IPS DF 6.9 (cell line): ENCODE measurements around the gene PLCL1.

ENCODE experiments used
- DNase-seq: peaks from one replicate; pipeline ENCODE4 v3.0.0-alpha.2; 2013; ENCODE audit warnings: low read depth, low spot score
- H3K27ac ChIP-seq: one replicate; pipeline ENCODE4 v1.5.1; 2013; ENCODE audit warnings: low read length, control low read depth
- H3K27me3 ChIP-seq: 2 replicates; pipeline ENCODE4 v1.6.1; 2013; ENCODE audit warnings: mild to moderate bottlenecking, low read length; ENCODE audit not compliant: control insufficient read depth, insufficient read depth
- H3K36me3 ChIP-seq: 2 replicates; pipeline ENCODE4 v1.6.1; 2013; ENCODE audit warnings: low read length; ENCODE audit not compliant: control insufficient read depth, insufficient read depth
- H3K4me1 ChIP-seq: 2 replicates; pipeline ENCODE4 v1.6.1; 2013; ENCODE audit warnings: low read length; ENCODE audit not compliant: control insufficient read depth, insufficient read depth
- H3K4me3 ChIP-seq: 2 replicates; pipeline ENCODE4 v1.5.1; 2013; ENCODE audit warnings: mild to moderate bottlenecking, low read length
- H3K9me3 ChIP-seq: 2 replicates; pipeline ENCODE4 v1.6.1; 2013; ENCODE audit warnings: low read length, inconsistent platforms; ENCODE audit not compliant: control insufficient read depth, insufficient read depth
- WGBS: extraction: QIAGEN DNeasy Blood & Tissue Kit; methylation state at CpG from one replicate; pipeline ENCODE4 v1.1.7; 2013; ENCODE audit warnings: mixed read lengths, missing lambda C conversion rate; ENCODE audit not compliant: insufficient read length, insufficient coverage; 5-methylcytosine and 5-hydroxymethylcytosine counted together

The PLCL1 gene

DNA sequence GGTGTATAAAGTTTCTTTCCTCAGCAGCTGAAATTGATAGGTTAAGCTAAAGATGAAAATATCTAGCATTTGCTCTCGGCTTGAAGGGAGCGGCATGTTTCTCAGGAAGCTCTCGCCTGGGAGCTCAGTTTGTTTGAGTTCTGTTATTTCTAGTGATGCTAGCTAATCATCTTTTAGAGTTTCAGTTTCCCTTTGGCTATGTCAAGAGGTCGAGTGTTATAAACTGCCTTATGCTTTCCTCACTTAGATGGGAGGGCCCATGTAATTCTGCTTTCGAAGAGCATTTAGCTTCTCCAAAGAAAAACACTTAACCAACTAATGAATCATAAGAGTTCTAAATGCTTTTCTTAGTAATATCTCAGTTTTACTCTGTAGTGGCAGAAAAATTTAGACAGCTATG lies 33.6 kb downstream of the PLCL1 start:
- no CpG with 5 or more reads among the region's 5 CpGs for WGBS
- no peak overlapping the region for H3K4me3 ChIP-seq
- no peaks in the 10 kb centered on the region for H3K9me3 ChIP-seq
- H3K4me1 ChIP-seq: no peaks in the 10 kb centered on the region
- no peaks in the 10 kb centered on the region for H3K27me3 ChIP-seq
- no peak for DNase-seq
- H3K36me3 ChIP-seq: no peaks in the 10 kb centered on the region
- no peak overlapping the region for H3K27ac ChIP-seq

DNA sequence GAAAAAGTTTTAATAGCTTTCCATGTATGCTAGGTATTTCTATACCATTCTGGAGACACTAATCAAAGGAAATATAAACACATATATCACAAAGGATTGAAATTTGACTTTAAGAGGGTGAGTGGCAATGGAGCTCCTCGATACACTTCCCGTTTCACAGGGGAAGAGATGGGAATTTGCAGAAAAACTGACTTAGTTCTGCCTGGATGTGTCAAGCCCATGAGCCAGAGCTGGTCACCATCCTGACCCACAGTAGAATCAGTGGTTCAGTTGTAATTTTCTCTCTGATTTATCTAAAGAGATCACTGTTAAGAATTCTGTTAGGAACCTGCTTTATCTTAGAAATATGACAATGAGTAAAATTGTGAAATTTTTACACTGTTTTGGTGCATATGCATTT lies 34.2 kb downstream of the PLCL1 start:
- H3K4me1 ChIP-seq: no peaks in the 10 kb centered on the region
- no peaks in the 10 kb centered on the region for H3K27me3 ChIP-seq
- no peaks in the 10 kb centered on the region for H3K9me3 ChIP-seq
- no CpG with 5 or more reads among the region's 2 CpGs for WGBS
- no peak for DNase-seq
- no peak overlapping the region for H3K27ac ChIP-seq
- no peak overlapping the region for H3K4me3 ChIP-seq
- no peaks in the 10 kb centered on the region for H3K36me3 ChIP-seq

DNA sequence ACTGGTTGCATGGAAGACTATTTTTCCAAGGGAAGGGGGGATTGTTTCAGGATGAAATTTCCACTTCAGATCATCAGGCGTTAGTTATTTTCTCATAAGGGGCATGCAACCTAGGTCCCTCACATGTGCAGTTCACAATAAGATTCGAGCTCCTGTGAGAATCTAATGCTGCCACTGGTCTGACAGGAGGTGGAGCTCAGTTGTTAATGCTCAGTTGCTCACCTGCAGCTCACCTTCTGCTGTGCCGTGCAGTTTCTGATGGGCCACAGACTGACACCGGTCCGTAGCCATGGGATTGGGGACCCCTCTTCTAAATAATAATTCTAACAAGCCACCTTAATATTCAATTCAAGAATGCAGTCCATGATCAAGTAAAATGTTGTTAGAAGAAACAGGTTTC lies 34.9 kb downstream of the PLCL1 start:
- Histone ChIP-seq H3K9me3 (no peaks in the 10 kb centered on the region), H3K4me3 (no peak overlapping the region), H3K36me3 (no peaks in the 10 kb centered on the region), H3K27ac (no peak overlapping the region), H3K27me3 (no peaks in the 10 kb centered on the region), H3K4me1 (no peaks in the 10 kb centered on the region)
- WGBS: no CpG with 5 or more reads among the region's 5 CpGs
- no peak for DNase-seq

DNA sequence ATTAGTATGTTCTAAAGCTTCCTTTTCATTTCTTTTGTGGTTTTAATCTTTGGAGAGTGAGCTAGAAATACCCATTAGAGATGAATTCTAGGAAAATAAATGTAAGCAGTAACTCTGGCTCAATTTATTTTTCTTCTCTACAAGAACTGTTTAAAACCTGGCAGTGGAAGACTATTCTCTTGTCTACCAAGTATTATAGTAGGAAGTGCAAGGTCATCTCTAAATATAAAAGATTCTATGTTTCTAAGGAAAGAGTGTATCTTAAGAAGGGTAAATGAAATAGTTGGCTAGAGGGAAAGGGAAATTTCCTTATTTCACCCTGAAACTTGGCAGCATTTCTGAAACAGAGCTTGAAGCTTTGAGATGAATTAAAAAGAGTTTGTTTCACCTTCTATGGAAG lies 35.5 kb downstream of the PLCL1 start:
- Histone ChIP-seq H3K4me3 (no peak overlapping the region), H3K9me3 (no peaks in the 10 kb centered on the region), H3K27ac (no peak overlapping the region), H3K36me3 (no peaks in the 10 kb centered on the region), H3K27me3 (no peaks in the 10 kb centered on the region), H3K4me1 (no peaks in the 10 kb centered on the region)
- no peak for DNase-seq

DNA sequence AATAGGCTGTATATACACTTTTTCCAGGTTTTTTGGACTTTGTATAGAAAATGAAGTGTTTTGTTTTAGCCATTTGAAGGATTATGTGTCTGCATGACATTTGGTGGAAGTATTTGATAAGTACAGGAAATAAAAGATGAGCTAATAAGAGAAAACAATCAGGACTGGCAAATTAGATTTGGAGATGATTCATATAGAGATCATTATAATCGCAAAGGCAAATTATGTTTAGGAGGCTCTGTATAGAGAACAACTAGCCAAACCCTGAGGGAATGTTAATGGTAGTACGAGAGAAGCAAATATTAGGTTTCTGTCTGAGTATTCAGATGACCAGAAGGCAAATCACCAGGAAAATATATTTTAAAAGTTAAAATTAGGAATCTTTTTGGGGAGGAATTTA lies 41.7 kb downstream of the PLCL1 start:
- Histone ChIP-seq H3K27me3 (no peaks in the 10 kb centered on the region; the same call in 1 of the 2 replicates), H3K27ac (no peak overlapping the region), H3K4me1 (no peaks in the 10 kb centered on the region), H3K4me3 (no peak overlapping the region), H3K9me3 (no peaks in the 10 kb centered on the region), H3K36me3 (no peaks in the 10 kb centered on the region)
- no CpG with 5 or more reads among the region's 2 CpGs for WGBS
- DNase-seq: no peak

DNA sequence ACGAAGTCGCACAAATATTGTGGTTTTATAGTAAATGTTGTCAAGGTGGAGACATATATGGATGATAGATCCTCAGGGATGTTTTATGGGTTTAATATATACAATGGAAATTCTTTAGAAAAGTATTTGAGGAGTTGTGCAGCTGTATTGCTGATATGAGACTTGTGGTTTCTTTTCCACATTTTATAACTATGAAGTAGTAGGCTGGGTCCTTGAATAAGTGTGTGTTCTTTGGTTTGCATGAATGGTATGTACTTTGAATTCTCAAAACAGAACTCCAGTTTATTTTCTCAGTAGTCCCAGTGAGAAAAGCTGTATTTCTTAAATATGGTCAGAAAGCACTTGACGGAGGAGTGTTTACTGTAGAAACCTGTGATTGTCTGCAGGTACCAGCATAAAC lies 42.4 kb downstream of the PLCL1 start:
- no peaks in the 10 kb centered on the region for H3K4me1 ChIP-seq
- no peaks in the 10 kb centered on the region for H3K36me3 ChIP-seq
- H3K27ac ChIP-seq: no peak overlapping the region
- no peak overlapping the region for H3K4me3 ChIP-seq
- H3K27me3 ChIP-seq: no peaks in the 10 kb centered on the region; the same call in 1 of the 2 replicates
- 100% methylated on average over 2 of the region's 3 CpGs for WGBS
- H3K9me3 ChIP-seq: no peaks in the 10 kb centered on the region
- no peak for DNase-seq

DNA sequence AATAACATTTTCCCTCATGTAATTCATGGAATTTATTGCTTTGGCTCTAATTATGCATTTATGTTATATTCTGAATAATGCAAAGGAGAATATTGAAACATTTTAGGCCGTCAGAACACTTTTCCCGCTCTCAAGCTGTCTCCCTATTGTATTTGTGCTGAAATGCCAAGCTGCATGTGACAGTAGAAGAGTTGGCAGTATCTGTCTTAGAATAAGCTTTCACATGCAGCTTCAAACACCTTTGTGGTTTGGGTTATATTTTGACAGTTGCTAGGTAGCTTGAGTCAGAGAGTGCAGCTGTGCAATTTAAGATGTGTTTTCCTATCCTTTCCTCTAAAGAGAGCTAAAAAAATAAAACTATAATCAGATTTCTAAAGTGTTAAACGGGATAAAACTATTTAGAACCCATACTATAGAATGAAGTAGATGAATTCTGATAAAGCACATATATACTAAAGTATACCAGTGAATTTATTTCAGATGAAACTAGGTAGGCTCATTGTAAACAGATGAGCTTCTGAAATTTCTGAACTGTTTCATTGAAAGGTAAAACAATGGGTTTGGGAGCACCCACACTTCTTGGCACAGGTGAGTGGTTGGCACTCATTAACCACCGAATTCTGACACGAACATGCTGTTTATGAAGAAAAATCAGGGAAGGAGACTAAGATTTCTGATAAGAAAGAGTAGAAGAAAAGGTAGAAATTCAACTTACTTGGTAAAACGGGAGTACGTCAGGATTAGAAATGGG lies 43.4 kb downstream of the PLCL1 start:
- DNase-seq: no peak
- no peak overlapping the region for H3K4me3 ChIP-seq
- H3K27ac ChIP-seq: no peak overlapping the region
- no peaks in the 10 kb centered on the region for H3K9me3 ChIP-seq
- no peaks in the 10 kb centered on the region; the same call in 1 of the 2 replicates for H3K27me3 ChIP-seq
- WGBS: no CpG with 5 or more reads among the region's 7 CpGs
- no peaks in the 10 kb centered on the region for H3K4me1 ChIP-seq
- no peaks in the 10 kb centered on the region for H3K36me3 ChIP-seq

DNA sequence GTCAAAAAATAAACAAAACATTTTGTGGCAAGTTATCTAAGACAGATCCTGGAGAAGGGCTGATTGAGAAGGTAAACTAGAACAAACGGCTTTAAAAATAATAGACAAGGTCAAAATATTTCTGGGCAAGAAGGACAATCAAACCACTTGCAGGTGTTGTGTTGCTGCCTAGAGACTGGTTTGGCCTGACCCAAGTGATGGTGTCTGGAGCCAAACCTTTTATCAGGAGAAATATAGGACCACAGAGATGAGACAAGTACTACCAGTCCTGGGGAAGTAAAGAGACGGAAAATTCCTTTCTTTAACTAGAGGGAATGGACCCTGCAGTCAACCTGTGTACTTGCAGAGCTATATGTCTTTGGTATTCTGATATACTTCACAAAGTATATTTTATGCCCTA lies 44.2 kb downstream of the PLCL1 start:
- no peak overlapping the region for H3K4me3 ChIP-seq
- no peaks in the 10 kb centered on the region for H3K4me1 ChIP-seq
- no peak for DNase-seq
- no peak overlapping the region for H3K27ac ChIP-seq
- H3K9me3 ChIP-seq: no peaks in the 10 kb centered on the region
- H3K36me3 ChIP-seq: no peaks in the 10 kb centered on the region
- WGBS: no CpG with 5 or more reads among the region's 2 CpGs
- no peaks in the 10 kb centered on the region; the same call in 1 of the 2 replicates for H3K27me3 ChIP-seq

DNA sequence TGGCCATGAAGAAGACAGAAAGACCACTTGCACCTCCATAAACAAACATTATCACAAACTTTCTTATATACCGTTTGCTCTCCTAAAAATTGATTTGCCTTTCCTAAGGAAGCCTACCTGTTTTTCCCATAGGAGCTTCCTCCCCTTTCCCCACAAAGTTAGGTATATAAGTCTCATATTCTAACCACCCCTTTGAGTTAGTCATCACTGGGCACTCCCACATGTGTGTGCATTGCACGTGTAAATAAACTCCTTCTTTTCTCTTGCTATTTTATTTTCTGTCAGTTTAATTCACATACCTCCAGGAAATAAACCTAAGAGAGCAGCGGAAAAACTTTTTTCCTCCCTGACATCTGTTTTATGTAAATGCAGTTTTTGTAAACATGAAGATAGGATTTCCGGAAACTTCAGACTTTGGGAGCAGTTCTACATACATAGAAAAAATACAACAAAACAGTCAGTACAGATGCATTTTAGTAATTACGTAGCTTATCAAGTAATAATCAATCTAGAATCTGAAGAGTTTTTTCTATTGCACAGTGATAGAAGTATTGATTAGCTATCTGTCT lies 46.6 kb downstream of the PLCL1 start:
- DNase-seq: no peak
- H3K27ac ChIP-seq: no peak overlapping the region
- no peaks in the 10 kb centered on the region for H3K4me1 ChIP-seq
- H3K36me3 ChIP-seq: no peaks in the 10 kb centered on the region
- H3K9me3 ChIP-seq: no peaks in the 10 kb centered on the region
- H3K27me3 ChIP-seq: no peaks in the 10 kb centered on the region; the same call in 1 of the 2 replicates
- no CpG with 5 or more reads among the region's 5 CpGs for WGBS
- H3K4me3 ChIP-seq: no peak overlapping the region

DNA sequence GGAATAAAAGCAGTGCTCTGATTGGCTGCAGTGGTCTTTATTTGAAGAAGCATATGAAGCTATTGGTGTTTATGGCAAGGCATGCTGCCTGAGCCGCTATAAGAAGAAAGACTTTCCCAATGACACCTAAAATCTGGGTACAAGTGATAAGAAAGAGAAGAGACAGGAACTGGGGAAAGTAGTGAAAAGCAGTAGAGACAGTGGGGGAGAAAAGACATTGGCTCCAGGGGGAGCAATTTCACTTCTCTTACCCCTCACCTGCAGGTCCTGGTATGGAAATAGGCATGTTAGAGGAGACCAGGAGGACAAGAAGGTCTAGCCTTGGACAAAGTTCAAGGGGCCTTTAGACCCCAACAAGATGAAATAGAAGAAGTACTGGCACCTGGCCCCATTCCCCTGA lies 47.1 kb downstream of the PLCL1 start:
- no peak for DNase-seq
- H3K4me3 ChIP-seq: no peak overlapping the region
- H3K36me3 ChIP-seq: no peaks in the 10 kb centered on the region
- no peaks in the 10 kb centered on the region for H3K9me3 ChIP-seq
- WGBS: no CpG with 5 or more reads among the region's 1 CpG
- H3K4me1 ChIP-seq: no peaks in the 10 kb centered on the region
- no peak overlapping the region for H3K27ac ChIP-seq
- H3K27me3 ChIP-seq: no peaks in the 10 kb centered on the region; the same call in 1 of the 2 replicates

DNA sequence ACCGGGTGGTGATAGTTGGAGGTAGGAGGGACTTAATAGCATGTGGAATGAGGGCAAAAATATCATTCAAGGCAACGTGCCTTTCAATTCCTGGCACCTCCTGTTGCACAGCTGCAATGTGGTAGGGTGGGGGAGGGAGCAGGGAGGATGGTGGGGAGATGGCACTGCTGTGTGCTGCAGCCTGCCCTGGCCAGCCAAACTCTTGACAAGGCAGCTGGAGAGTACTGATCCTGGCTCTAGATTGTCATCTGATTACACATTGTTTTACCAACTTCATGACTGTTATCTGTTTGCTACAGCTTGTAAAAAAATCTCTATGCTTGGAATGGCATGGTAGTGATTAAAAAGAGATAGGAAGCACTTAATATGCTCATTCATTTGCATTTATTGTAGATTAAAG lies 47.7 kb downstream of the PLCL1 start:
- H3K36me3 ChIP-seq: no peaks in the 10 kb centered on the region
- WGBS: no CpG with 5 or more reads among the region's 2 CpGs
- H3K27me3 ChIP-seq: no peaks in the 10 kb centered on the region; the same call in 1 of the 2 replicates
- H3K9me3 ChIP-seq: no peaks in the 10 kb centered on the region
- DNase-seq: no peak
- H3K4me3 ChIP-seq: no peak overlapping the region
- no peak overlapping the region for H3K27ac ChIP-seq
- no peaks in the 10 kb centered on the region for H3K4me1 ChIP-seq
